CD8-positive, alpha-beta memory T cell (primary cell): ENCODE data around the gene SYNGR4. TPM values are rescaled to one million over a fixed set of nuclear protein-coding genes. Genes with fewer than 3 reads are reported as not detected.

Experiments used
- CTCF ChIA-PET: fragments of 350-600 bp; sonication (Branson Sonifier 250); formaldehyde crosslinking; loops from one replicate; lab custom pipeline; 2021; ENCODE audit warnings: antibody characterized with exemption; lab: Charles Lee
- POLR2A ChIA-PET: fragments of 350-600 bp; sonication (Branson Sonifier 250); formaldehyde crosslinking; loops from one replicate; lab custom pipeline; 2021; ENCODE audit warnings: antibody characterized with exemption; lab: Charles Lee
- DNase-seq, 5 donors: peaks; one replicate each; pipeline versions ENCODE4 v3.0.0 to v3.0.0-alpha.2; 2020 to 2022; ENCODE audit warnings: mixed read lengths in 1 of 5
- H3K27ac ChIP-seq: one replicate; pipeline ENCODE4 v1.7.0; 2013; ENCODE audit warnings: low read depth, mild to moderate bottlenecking, low read length, moderate library complexity
- H3K27me3 ChIP-seq: 2 replicates; pipeline ENCODE4 v1.7.0; 2013; ENCODE audit warnings: low read length, mild to moderate bottlenecking; ENCODE audit not compliant: insufficient read depth, poor library complexity, severe bottlenecking
- H3K36me3 ChIP-seq: 2 replicates; pipeline ENCODE4 v1.7.0; 2013; ENCODE audit warnings: mild to moderate bottlenecking, low read length, moderate library complexity; ENCODE audit not compliant: insufficient read depth
- H3K4me1 ChIP-seq: 2 replicates; pipeline ENCODE4 v1.7.0; 2013; ENCODE audit warnings: mild to moderate bottlenecking, low read length, moderate library complexity; ENCODE audit not compliant: insufficient read depth
- H3K4me3 ChIP-seq: 2 replicates; pipeline ENCODE4 v1.7.0; 2013; ENCODE audit warnings: mild to moderate bottlenecking, low read length
- H3K9me3 ChIP-seq: 2 replicates; pipeline ENCODE4 v1.7.0; 2013; ENCODE audit warnings: mild to moderate bottlenecking, low read length
- H3K27ac Mint-ChIP-seq, 8 donors: one replicate each; pipeline ENCODE4 v1.8.0; 2020 to 2021; ENCODE audit warnings: mixed read lengths in 8 of 8, mild to moderate bottlenecking in 6 of 8, inconsistent platforms in 3 of 8, moderate library complexity in 3 of 8
- H3K27me3 Mint-ChIP-seq, 2 donors: one replicate each; pipeline ENCODE4 v1.8.0; 2020 to 2021; ENCODE audit warnings: mixed read lengths in 2 of 2, mild to moderate bottlenecking in 1 of 2, moderate library complexity in 1 of 2
- H3K36me3 Mint-ChIP-seq, 3 donors: one replicate each; pipeline ENCODE4 v1.8.0; 2020 to 2021; ENCODE audit warnings: mixed read lengths in 3 of 3, inconsistent platforms in 1 of 3, mild to moderate bottlenecking in 1 of 3
- H3K4me1 Mint-ChIP-seq, 3 donors: one replicate each; pipeline ENCODE4 v1.8.0; 2020 to 2021; ENCODE audit warnings: mixed read lengths in 3 of 3, inconsistent platforms in 1 of 3, mild to moderate bottlenecking in 1 of 3
- H3K4me3 Mint-ChIP-seq, 7 donors: one replicate each; pipeline ENCODE4 v1.8.0; 2020 to 2021; ENCODE audit warnings: mixed read lengths in 7 of 7, mild to moderate bottlenecking in 6 of 7, moderate library complexity in 4 of 7, inconsistent platforms in 2 of 7
- H3K9me3 Mint-ChIP-seq, 5 donors: one replicate each; pipeline ENCODE4 v1.8.0; 2020 to 2022; ENCODE audit warnings: mixed read lengths in 5 of 5, mild to moderate bottlenecking in 3 of 5, moderate library complexity in 2 of 5, inconsistent platforms in 1 of 5
- polyA plus RNA-seq: library from polyadenylated mRNA; unstranded; fragments of 300-500 nt; fragmentation: Illumina TruSeq; gene quantifications from one replicate; pipeline ENCODE4 v1.2.3, GENCODE V29; 2021
- total RNA-seq, 2 experiments: library from RNA; stranded (reverse); gene quantifications; one replicate each; pipeline ENCODE4 v1.2.3, GENCODE V29; 2021

Gene SYNGR4
- total and polyA plus RNA-seq, 3 experiments from 2014 or later = not detected

GRCh38 chr19:48355365-48355954 lies 8.7 kb upstream of the SYNGR4 start:
- Mint-ChIP-seq H3K27ac (no peak overlapping the region), H3K4me3 (no peak overlapping the region), H3K4me1 (peaks cover 0 to 3% (median 0%) of the 10 kb centered on the region in 3 donors), H3K36me3 (peaks cover 5 to 15% (median 6%) of the 10 kb centered on the region in 3 donors), H3K9me3 (no peaks in the 10 kb centered on the region), H3K27me3 (no peaks in the 10 kb centered on the region)
- Histone ChIP-seq H3K27ac (no peak overlapping the region), H3K9me3 (no peaks in the 10 kb centered on the region), H3K27me3 (no peaks in the 10 kb centered on the region), H3K36me3 (no peaks in the 10 kb centered on the region), H3K4me1 (no peaks in the 10 kb centered on the region), H3K4me3 (no peak overlapping the region)
- ChIA-PET POLR2A (interaction anchor here (0.6 kb wide), 1 partner anchor 22 kb away, joined by 3 read pairs; no protein-coding TSS in a partner anchor), CTCF (interaction anchor here (1.5 kb wide), 1 partner anchor 36 kb away, joined by 4 read pairs; the partner anchor contains the start of gene KDELR1)
- DNase-seq = no peak

DNA sequence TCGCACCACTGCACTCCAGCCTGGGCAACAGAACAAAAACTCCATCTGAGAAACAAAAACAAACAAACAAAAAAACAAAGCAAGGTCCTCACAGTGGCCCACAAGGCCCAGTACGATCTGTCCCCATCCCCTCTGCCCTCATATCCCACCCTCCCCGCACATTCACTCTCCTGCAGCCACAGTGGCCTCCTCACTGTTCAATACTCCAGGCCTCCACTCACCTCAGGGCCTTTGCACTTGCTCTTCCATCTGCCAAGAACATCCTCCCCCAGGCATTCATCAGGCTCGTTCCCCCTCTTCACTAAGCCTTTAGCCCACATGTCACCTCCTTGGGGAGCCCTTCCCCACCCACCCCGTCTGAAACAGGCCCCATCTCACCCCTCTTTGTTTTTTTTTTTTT lies 5.0 kb upstream of the SYNGR4 start:
- no peak for DNase-seq
- H3K27me3 Mint-ChIP-seq = no peaks in the 10 kb centered on the region
- H3K36me3 ChIP-seq = no peaks in the 10 kb centered on the region
- no peaks in the 10 kb centered on the region for H3K9me3 Mint-ChIP-seq
- no peak overlapping the region for H3K4me3 ChIP-seq
- no peak overlapping the region for H3K27ac Mint-ChIP-seq
- H3K4me3 Mint-ChIP-seq = no peak overlapping the region
- H3K4me1 ChIP-seq = peaks cover 12% of the 10 kb centered on the region
- ChIA-PET POLR2A (no interaction called here), CTCF (interaction anchor here (1.2 to 1.5 kb wide), 2 partner anchors 25 to 226 kb away, joined by 3 read pairs; no protein-coding TSS in a partner anchor)
- no peak overlapping the region for H3K27ac ChIP-seq
- H3K9me3 ChIP-seq = no peaks in the 10 kb centered on the region
- no peaks in the 10 kb centered on the region for H3K27me3 ChIP-seq
- H3K4me1 Mint-ChIP-seq = peaks cover 10 to 13% (median 11%) of the 10 kb centered on the region in 3 donors
- peaks cover 5 to 22% (median 8%) of the 10 kb centered on the region in 3 donors for H3K36me3 Mint-ChIP-seq

GRCh38 chr19:48361912-48362311 lies 2.3 kb upstream of the SYNGR4 start:
- ChIA-PET POLR2A (interaction anchor here (3.1 kb wide), 1 partner anchor 29 kb away, joined by 22 read pairs; no protein-coding TSS in a partner anchor), CTCF (interaction anchor here (2.9 to 3.7 kb wide), 2 partner anchors 29 kb away, joined by 18 to 21 read pairs; partner anchors contain the start of gene KDELR1)
- Mint-ChIP-seq H3K36me3 (peaks cover 5 to 20% (median 8%) of the 10 kb centered on the region in 3 donors), H3K4me3 (peak overlapping the region in 4 of 7 donors; percentile 8 to 57 (median 28)), H3K27me3 (no peaks in the 10 kb centered on the region), H3K4me1 (peaks cover 13 to 19% (median 16%) of the 10 kb centered on the region in 3 donors), H3K9me3 (no peaks in the 10 kb centered on the region), H3K27ac (peak overlapping the region in 2 of 8 donors; percentile 18 to 61)
- Histone ChIP-seq H3K9me3 (no peaks in the 10 kb centered on the region), H3K27me3 (no peaks in the 10 kb centered on the region), H3K27ac (no peak overlapping the region), H3K36me3 (no peaks in the 10 kb centered on the region), H3K4me3 (no peak overlapping the region), H3K4me1 (peaks cover 20% of the 10 kb centered on the region)
- DNase-seq = no peak

- Mint-ChIP-seq H3K27me3 (no peaks in the 10 kb centered on the region), H3K27ac (peak overlapping the region; percentile 61 to 98 (median 92))
Measured at GRCh38 chr19:48362716-48363499, 1.3 kb upstream of the SYNGR4 start.

GRCh38 chr19:48363500-48363809 lies 712 bp upstream of the SYNGR4 start:
- Histone ChIP-seq H3K4me1 (peaks cover 20% of the 10 kb centered on the region), H3K27ac (peak overlapping the region; percentile 90), H3K4me3 (peak overlapping the region; percentile 99), H3K27me3 (no peaks in the 10 kb centered on the region), H3K36me3 (no peaks in the 10 kb centered on the region), H3K9me3 (no peaks in the 10 kb centered on the region)
- peak overlapping the region; percentile 81 to 92 (median 89) for H3K4me3 Mint-ChIP-seq
- DNase-seq = no peak
- no peaks in the 10 kb centered on the region for H3K9me3 Mint-ChIP-seq
- peaks cover 13 to 19% (median 16%) of the 10 kb centered on the region in 3 donors for H3K4me1 Mint-ChIP-seq
- peak overlapping the region; percentile 86 to 98 (median 93) for H3K27ac Mint-ChIP-seq
- H3K27me3 Mint-ChIP-seq = no peaks in the 10 kb centered on the region
- peaks cover 3 to 16% (median 8%) of the 10 kb centered on the region in 3 donors for H3K36me3 Mint-ChIP-seq
- POLR2A ChIA-PET = interaction anchor here (0.5 to 3.1 kb wide), 9 partner anchors 27 to 509 kb away, joined by 3 to 22 read pairs (median 6); partner anchors contain the start of genes KDELR1 and PPP1R15A
- CTCF ChIA-PET = interaction anchor here (0.7 to 3.7 kb wide), 8 partner anchors 9 to 1574 kb away, joined by 3 to 21 read pairs (median 4); partner anchors contain the start of gene KDELR1

More at GRCh38 chr19:48362716-48363499, 1.3 kb upstream of the SYNGR4 start:
- peak overlapping the region; percentile 81 to 92 (median 89) for H3K4me3 Mint-ChIP-seq
- peaks cover 13 to 19% (median 16%) of the 10 kb centered on the region in 3 donors for H3K4me1 Mint-ChIP-seq
- peak overlapping the region; percentile 99 for H3K4me3 ChIP-seq
- no peaks in the 10 kb centered on the region for H3K27me3 ChIP-seq
- H3K36me3 Mint-ChIP-seq = peaks cover 5 to 18% (median 8%) of the 10 kb centered on the region in 3 donors
- DNase-seq = peak; percentile 83 to 92 (median 84)
- CTCF ChIA-PET = interaction anchor here (1.1 to 3.7 kb wide), 5 partner anchors 9 to 39 kb away, joined by 3 to 21 read pairs (median 6); partner anchors contain the start of gene KDELR1
- no peaks in the 10 kb centered on the region for H3K36me3 ChIP-seq
- no peaks in the 10 kb centered on the region for H3K9me3 Mint-ChIP-seq
- no peaks in the 10 kb centered on the region for H3K9me3 ChIP-seq
- H3K27ac ChIP-seq = peak overlapping the region; percentile 90
- POLR2A ChIA-PET = interaction anchor here (0.5 to 3.1 kb wide), 6 partner anchors 30 to 1250 kb away, joined by 3 to 22 read pairs (median 4); partner anchors contain the start of gene ZC3H4
- peaks cover 20% of the 10 kb centered on the region for H3K4me1 ChIP-seq

DNA sequence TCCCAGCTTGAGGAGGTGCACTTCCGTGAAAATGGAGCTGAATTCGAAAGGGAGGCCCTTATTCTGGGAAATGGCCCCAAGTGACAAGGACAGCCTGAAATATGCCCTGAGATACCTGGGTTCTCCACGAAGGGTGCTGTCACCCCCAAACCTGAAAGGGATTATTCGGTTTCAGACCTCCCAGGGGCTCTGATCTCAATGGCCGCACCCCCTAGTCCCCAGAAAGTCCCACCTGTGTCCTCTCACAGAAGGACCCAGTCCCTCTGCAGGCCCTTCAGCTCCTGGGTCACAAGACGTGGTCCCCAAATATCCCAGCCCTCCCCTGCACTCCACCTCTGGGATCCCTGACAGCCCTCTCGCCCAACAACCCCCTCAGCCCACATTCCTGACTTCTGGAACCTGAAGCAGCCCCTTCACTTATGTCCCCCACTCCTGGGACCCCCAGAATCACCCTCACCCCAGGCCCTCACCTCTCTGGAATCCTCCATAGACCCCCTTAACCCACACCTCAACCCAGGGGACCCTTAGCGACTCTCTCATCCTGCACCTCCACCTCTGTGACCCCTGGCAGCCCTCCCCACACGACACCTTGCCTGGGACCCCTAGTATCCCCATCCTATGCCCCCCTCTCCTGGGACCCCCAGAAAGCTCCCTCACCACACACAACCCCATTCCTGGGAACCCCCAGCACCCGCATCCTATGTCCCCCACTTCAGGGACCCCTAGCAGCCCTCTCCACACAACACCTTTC lies 606 bp downstream of the SYNGR4 start:
- H3K4me1 ChIP-seq = peaks cover 20% of the 10 kb centered on the region
- peak overlapping the region; percentile 86 to 98 (median 93) for H3K27ac Mint-ChIP-seq
- no peaks in the 10 kb centered on the region for H3K36me3 ChIP-seq
- H3K9me3 Mint-ChIP-seq = no peaks in the 10 kb centered on the region
- POLR2A ChIA-PET = interaction anchor here (1.2 to 3.1 kb wide), 4 partner anchors 27 to 196 kb away, joined by 3 to 22 read pairs (median 8); partner anchors contain the start of gene KDELR1
- H3K4me1 Mint-ChIP-seq = peaks cover 13 to 19% (median 16%) of the 10 kb centered on the region in 3 donors
- DNase-seq = no peak
- peaks cover 0 to 9% (median 2%) of the 10 kb centered on the region in 3 donors for H3K36me3 Mint-ChIP-seq
- H3K4me3 Mint-ChIP-seq = peak overlapping the region; percentile 81 to 92 (median 89)
- no peaks in the 10 kb centered on the region for H3K27me3 ChIP-seq
- H3K4me3 ChIP-seq = peak overlapping the region; percentile 70
- H3K9me3 ChIP-seq = no peaks in the 10 kb centered on the region
- H3K27me3 Mint-ChIP-seq = no peaks in the 10 kb centered on the region
- CTCF ChIA-PET = interaction anchor here (1.2 to 3.7 kb wide), 5 partner anchors 26 to 161 kb away, joined by 4 to 21 read pairs (median 6); partner anchors contain the start of gene KDELR1
- peak overlapping the region; percentile 87 for H3K27ac ChIP-seq

DNA sequence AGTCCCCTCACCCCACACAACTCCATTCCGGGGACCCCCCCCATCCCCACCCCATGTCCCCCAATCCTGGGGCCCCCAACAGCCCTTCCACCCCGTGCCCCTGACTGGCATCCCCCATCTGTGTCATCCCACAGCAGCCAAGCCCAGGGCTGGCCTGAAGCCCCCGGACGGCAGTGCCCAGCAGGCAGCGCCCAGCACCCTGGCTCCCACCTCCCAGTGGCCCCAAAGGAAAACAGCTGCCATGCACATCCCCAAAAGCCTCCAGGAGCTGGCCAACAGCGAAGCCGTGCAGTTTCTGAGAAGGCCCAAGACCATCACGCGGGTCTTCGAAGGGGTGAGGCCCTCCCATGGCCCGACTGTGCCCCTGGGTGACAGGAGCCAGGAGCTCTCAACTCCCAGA lies 1.4 kb downstream of the SYNGR4 start:
- Histone ChIP-seq H3K27ac (no peak overlapping the region), H3K4me3 (no peak overlapping the region), H3K27me3 (no peaks in the 10 kb centered on the region), H3K36me3 (no peaks in the 10 kb centered on the region), H3K4me1 (peaks cover 20% of the 10 kb centered on the region), H3K9me3 (no peaks in the 10 kb centered on the region)
- Mint-ChIP-seq H3K4me1 (peaks cover 13 to 19% (median 16%) of the 10 kb centered on the region in 3 donors), H3K9me3 (no peaks in the 10 kb centered on the region), H3K27ac (no peak overlapping the region), H3K27me3 (no peaks in the 10 kb centered on the region), H3K4me3 (no peak overlapping the region), H3K36me3 (peaks cover 0 to 8% (median 2%) of the 10 kb centered on the region in 3 donors)
- DNase-seq = no peak
- ChIA-PET POLR2A (no interaction called here), CTCF (interaction anchor here (3.7 kb wide), 1 partner anchor 25 kb away, joined by 21 read pairs; the partner anchor contains the start of gene KDELR1)
